Ovary (tissue), 3 donors: ENCODE measurements around the gene DLG5.

Source experiments
- EP300 ChIP-seq: sonication (generic); formaldehyde crosslinking; IDR thresholded peaks from one replicate; pipeline ENCODE4 v1.6.1; 2017; ENCODE audit warnings: antibody characterized with exemption
- POLR2A ChIP-seq: fragments of 450-650 bp; IDR thresholded peaks from one replicate; pipeline ENCODE4 v1.6.1; 2017; ENCODE audit warnings: antibody characterized with exemption, mild to moderate bottlenecking, moderate library complexity
- TF ChIP-seq, protein P1 (sequence below), 3 donors: fragments of 450-650 bp in 2 of 3; fragments of 200-600 bp in 1 of 3; IDR thresholded peaks; one replicate each; pipeline versions ENCODE4 v1.5.1 to v1.8.0; 2016 to 2022; ENCODE audit warnings: antibody characterized with exemption in 3 of 3, mild to moderate bottlenecking in 1 of 3
- donor health status: DM: no; HTN: no; CAD: no.

- TF ChIP-seq POLR2A (no peak), EP300 (no peak)
- TF ChIP-seq, protein P1, sequence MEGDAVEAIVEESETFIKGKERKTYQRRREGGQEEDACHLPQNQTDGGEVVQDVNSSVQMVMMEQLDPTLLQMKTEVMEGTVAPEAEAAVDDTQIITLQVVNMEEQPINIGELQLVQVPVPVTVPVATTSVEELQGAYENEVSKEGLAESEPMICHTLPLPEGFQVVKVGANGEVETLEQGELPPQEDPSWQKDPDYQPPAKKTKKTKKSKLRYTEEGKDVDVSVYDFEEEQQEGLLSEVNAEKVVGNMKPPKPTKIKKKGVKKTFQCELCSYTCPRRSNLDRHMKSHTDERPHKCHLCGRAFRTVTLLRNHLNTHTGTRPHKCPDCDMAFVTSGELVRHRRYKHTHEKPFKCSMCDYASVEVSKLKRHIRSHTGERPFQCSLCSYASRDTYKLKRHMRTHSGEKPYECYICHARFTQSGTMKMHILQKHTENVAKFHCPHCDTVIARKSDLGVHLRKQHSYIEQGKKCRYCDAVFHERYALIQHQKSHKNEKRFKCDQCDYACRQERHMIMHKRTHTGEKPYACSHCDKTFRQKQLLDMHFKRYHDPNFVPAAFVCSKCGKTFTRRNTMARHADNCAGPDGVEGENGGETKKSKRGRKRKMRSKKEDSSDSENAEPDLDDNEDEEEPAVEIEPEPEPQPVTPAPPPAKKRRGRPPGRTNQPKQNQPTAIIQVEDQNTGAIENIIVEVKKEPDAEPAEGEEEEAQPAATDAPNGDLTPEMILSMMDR (IDR thresholded peaks at IDR 0.05), result no peak
Observed at GRCh38 chr10:77925795-77926565, 575 bp downstream of the DLG5 start.
